HG03565 (cell line): Measurements from ENCODE around the gene TENM4.

Experiments used
- ATAC-seq: cut with Tn5 transposase; IDR thresholded peaks from one replicate; pipeline ENCODE4 v1.9.1; 2021; ENCODE audit warnings: mild to moderate bottlenecking, moderate library complexity; ENCODE audit not compliant: unreplicated experiment

The TENM4 gene

DNA sequence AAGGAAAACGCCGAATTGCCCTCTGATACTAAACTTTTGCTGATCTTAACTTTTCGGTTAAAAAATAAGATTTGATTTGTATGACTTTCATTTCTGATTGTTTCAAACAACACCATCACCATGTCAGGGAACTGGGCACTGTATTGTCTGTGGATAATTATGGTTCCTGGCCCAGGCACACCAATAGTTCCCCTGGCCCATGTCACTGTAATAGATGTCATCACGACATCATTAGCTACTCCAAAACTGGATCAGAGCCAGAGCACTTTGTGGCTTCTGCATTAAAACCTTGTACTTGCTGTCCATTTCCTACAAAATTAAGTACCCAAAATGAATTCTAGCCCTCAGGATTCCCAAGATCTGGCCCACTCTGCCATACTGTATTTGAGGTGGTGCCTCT, 746.7 kb downstream of the TENM4 start:
- no peak for ATAC-seq

DNA sequence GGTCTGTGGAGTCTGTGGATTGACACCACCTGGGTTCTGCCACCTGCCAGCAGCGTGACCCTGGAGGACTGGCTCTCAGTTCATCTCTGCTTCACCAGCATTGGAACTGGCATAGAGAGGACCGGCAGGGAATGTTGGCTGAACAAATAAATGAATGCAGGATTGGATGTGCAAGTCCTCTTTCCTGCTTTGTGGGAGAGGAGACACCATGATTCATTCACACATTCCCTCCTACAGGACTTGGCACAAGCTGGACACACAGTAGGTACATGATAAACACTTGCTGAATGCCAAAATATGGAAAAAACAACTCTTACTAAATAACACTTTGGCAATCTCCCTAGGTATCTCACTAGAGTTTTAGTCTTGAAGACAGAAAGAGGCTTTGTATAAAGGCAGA, 749.6 kb downstream of the TENM4 start:
- no peak for ATAC-seq

DNA sequence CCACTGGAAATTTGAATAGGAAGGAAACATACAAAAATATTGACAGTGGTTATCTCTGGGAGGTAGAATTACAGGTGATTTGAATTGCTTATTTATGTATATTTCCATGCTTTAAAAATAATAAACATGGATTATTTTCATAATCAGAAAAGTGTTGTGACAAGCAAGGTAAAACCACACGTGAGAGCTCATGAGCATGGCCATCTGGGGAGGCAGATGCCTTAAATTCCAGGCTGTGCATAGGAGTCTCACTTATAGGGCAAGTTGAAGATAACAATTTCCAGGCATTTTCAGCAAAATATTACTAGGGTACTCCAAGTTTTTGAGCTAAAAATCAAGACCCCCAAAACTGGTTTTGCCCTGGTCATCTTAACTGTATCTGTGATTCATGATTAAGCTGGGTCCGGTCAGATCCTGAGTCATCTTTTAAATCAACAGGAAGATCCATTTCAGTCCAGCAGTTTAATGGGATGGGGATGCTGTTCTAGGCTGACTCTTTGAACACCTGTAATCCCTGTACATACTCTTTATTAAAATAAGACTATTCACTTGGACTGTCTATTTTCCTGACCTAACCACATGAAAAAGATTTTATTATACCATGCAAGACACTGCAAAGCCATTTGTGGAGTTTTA, 750.4 kb downstream of the TENM4 start:
- ATAC-seq = no peak

DNA sequence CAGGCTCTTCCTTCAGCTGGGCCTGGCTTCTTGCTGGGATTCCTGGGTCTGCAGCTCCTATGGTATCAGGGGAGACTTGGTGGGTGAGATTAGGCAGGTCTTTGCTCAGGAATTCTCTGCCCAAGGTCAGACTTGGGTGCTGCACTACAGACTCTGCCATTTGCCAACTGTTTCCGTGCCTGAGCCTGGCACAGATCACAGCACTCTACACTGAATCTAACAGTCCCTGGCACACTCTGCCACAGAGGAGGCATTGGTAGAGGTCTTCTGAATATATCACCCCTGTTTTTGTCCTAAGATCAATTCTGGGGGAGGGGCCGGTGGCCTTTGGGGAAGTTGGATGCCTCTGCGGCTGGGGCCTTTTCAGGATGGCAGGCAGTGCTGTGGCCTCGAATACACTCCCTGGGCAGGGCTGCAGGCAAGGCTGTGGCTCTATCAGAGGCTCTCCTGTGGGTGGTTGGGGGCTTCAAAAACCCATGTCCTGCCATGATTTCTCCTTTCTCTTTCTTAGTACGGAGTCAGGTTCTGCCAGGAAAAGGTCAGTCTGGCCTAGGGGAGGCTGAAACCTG, 751.2 kb downstream of the TENM4 start:
- no peak for ATAC-seq

DNA sequence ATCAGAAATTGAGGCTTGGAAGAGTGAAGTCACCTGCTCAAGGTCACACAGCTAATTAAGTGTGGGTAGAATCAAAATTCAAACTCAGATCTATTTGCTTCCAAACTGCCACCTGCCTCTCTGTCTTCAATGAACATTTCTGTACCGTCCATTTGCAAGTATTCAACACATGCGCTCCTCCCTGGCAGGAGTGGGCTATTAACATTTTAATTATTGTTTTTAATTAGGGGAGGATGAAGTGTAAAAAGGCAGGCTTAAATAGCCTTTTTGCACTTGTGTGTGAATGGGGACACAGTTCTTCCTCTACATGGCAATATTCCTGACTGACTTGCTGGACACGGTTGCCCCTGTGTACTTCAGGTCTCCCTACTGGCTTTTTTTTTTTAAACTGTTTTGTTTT, 751.7 kb downstream of the TENM4 start:
- no peak for ATAC-seq

DNA sequence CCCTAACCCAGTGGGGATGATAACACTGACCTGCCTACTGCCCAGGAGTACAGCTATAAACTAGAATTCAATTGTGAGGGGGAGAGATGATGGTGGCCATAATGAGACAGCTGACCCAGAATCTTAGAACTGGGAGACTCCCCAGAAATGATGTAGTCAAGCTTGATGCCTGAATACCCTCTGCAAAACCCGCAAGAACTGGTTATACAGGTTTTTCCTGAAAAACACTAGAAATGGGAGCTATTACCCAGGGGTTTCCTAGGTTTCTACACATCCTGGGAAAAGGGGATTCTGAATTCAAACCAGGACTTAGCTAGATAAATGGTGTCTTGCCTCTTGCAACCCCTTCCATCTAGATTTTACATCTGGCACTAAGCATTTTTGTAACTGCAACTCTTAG, 752.4 kb downstream of the TENM4 start:
- no peak for ATAC-seq

DNA sequence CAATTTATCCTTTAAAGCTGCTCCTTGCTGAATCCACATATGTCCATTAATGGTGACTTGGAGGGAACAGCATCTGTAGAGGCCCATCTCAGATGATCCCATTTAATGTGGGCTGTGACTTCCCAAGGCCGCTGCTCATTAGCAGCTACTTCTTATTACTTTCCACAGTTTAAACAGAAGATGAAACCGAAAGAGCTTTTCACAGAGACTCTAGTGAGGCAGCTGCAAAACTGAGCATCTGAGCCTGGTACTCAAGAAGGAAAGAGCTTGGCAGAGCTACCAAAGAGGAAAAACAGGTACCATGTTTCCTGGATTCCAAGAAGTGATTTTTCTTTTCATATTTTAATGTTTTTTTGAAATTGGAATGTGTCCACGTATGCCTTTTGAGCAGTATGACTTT, 755.7 kb downstream of the TENM4 start:
- ATAC-seq = no peak

DNA sequence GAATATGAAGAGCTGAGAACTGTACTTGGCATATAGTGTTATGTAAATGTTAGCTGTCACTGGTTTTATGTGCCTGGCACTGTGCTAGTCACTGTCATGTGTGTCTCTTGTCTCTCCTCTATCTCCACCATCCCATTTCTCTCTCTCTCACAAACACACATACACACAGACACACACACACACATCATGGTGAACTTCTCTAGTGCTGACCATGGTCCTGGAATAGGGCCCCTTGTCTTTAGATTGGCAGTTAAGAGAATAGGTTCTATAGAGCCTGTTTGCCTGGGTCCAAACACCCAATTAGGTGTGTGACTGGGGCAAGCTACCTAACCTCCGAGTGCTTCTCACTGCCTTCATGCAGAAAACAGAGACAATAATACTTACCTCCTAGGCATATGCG, 756.5 kb downstream of the TENM4 start:
- ATAC-seq = no peak

DNA sequence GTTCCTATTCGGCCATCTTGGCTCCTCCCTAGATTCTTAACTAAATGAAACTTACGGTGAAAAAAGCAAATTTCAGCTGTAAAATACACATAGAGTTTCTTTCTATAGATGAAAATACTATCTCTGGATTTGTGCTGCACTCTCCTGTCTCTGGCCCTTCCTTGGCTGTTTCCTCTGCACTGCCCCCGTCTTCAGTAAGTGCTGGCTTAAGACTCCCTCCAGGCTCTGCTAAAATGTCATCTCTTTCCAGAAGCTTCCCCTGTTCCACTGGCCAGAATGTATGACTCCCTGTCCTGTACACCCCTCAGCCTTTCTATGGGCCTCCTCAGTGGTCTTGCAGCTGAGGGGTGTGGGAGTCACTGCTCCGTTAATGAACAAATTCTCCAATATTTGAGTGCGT, 757.1 kb downstream of the TENM4 start:
- no peak for ATAC-seq

DNA sequence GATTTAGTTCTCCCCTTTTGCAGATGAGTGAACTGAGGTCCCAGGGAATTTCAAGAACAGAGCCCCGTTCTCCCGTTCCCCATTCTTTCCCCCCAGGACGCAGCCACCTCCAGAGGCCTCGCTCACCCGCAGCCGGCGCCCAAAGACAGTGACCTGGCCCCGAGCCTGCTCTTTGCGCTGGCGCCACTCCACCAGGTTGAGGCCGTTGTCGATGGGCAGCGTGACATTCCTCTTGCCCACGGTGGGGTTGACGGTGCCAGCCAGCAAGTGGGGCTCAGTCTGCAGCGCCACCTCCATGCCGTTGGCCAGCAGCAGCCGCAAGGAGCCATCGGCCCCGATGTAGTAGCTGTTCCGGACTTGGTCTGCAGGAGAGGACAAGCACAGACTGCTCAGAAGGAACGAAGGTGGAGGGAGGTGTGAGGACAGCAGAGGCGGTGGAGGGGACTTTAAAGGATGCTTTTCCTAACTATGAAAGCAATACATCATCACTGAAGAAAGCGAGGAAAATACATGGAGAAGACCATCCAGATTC, 764.7 kb downstream of the TENM4 start:
- no peak for ATAC-seq

DNA sequence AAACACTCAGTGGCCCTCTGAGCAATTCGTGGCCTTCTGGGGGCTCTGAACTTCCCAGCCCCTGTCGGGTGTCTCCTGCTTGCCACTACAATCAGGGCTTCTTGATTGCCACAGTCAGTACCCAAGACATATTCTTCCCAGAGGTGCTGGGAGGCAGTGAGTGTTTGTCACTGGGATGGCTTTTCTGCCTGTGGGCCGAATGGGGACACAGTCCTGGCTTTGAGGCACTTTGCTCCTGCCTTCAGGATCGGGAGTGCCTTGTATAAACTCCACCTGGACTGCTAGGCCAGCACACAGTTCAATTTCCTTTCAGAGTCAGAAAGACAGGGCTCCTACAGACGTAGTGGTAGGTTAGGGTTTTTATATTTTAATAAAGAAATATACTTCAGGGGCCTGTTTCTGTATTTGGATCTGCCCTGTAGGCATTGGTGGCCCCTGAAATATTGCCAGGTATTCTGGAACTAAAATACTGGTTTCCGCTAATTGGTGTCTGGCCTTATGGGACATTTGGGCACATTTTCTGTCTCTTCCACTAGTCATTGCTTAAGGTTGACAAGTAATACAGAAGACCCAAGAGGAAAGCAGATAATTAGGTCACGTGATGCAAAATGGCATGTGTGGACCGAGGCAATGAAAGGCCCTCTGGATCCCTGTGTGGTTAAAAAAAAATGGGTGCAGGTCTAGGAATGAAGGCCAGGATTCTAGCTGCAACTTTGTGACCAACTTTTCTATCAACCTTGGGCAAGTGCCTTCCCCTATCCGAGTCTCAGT, 767.8 kb downstream of the TENM4 start:
- ATAC-seq = no peak

DNA sequence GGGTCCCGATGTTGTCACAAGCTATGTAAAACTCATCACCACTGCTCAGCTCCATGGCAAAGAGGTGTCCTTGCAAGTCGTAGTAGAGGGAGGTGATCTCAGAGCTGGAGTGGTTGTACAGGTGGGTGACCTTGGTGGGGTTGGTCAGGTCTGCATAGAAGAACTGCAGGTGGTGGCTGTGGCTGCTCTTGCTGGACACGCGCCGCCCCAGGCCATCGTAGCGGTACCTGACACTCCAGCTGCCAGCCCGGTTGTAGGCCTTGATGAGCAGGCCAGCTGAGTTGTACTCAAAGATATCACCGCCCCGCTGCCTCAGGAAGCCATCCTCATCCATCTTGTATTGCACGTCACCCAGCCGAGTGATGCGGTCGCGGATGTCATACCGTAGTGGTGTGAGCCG, 771.6 kb downstream of the TENM4 start:
- no peak for ATAC-seq

DNA sequence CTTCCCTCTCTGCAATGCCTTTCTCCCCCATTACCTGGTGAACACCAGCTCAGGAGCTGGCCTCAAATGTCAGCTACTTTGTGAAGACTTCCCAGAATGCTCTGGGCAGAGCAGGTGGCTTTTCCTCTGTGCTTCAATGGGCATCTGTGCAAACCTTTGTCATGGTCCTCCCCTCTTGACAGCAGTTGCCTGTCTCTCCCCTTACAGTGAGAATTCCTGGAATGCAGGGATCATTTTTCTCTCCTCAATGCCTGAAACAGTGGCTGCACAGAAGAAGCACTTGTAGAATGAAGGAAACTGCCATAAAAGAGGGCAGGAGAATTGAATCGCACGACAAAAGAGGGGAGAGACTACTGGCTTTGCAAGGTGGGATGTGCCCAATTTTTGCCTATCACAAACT, 773.4 kb downstream of the TENM4 start:
- ATAC-seq = no peak

DNA sequence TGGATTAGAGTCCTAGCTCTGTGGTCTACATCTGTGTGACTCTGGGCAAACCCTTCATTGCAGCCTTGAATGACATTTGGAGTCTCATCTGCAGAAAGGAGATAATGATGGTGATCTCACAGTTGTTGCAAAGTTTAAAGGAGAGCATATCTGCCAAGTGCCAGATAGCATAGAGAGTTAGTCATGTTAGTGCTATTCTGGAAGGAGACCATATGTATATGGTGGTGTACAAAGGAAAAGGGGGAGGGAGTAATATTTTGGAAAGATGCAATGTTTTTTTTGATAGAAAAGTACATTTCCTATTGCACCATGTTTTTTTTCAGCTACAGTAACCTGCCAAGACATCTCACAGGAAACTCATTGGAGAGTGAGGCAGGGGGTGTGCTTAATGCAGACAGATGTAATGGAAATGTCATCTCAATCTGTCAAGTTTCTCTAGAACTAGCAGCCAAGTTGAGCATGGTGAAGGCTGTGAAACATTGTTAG, 774.1 kb downstream of the TENM4 start:
- no peak for ATAC-seq

DNA sequence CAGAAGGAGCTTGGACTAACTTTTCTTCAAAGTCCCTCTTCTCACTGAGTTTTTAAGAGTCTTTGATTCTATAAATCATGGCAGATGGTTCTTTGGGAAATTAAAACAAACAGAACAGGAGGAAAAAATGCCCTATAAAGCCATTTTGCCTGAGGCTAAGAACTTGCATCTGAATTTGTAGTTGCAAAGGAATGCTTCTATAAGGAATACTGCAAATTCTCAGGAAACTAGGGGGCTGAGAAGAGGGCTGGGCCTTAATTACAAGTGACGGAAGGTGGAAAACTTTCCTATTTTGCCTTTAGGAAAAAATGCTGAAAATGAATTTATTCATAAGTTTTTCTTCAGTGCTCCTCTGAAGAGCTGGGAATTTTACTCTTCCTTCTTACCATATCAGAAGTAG, 776.2 kb downstream of the TENM4 start:
- ATAC-seq = no peak

DNA sequence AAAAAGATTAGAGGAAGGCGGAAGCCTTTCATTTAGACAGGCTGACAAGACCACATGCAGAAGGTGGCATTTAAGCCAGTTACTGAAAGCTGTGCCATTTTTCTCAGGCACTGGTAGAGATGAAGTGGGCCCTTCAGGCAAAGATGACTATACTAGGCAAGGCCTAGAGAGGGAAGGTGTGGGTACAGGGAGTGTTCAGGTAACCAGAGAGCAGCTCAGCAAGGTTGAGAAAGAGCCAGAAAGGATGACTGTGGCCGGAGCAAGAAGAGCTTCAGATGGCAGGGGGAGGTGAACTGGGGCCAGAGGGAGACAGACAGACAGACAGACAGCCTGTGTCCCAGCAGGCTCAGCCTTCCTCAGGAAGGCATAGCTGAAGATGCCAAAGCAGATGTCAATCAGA, 778.0 kb downstream of the TENM4 start:
- ATAC-seq = no peak

DNA sequence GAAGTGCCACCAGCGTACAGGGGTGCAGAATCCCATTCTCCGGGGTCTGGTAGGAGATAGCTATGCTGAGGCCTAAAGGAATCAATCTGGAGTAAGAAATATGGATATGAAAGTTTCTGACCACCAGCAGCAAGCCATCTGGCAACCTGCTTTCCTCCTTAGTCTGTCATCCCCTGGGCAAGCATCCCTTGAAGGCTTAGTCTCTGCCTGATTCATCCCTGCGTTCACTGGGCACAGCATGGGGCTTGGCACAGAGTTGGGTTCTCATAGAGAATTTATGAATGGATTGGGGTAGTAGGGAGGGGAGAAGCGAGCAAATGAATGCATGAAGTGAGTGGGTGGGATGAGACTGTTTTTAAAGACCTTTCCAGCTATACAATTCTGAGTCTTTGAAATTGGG, 780.4 kb downstream of the TENM4 start:
- ATAC-seq = no peak

DNA sequence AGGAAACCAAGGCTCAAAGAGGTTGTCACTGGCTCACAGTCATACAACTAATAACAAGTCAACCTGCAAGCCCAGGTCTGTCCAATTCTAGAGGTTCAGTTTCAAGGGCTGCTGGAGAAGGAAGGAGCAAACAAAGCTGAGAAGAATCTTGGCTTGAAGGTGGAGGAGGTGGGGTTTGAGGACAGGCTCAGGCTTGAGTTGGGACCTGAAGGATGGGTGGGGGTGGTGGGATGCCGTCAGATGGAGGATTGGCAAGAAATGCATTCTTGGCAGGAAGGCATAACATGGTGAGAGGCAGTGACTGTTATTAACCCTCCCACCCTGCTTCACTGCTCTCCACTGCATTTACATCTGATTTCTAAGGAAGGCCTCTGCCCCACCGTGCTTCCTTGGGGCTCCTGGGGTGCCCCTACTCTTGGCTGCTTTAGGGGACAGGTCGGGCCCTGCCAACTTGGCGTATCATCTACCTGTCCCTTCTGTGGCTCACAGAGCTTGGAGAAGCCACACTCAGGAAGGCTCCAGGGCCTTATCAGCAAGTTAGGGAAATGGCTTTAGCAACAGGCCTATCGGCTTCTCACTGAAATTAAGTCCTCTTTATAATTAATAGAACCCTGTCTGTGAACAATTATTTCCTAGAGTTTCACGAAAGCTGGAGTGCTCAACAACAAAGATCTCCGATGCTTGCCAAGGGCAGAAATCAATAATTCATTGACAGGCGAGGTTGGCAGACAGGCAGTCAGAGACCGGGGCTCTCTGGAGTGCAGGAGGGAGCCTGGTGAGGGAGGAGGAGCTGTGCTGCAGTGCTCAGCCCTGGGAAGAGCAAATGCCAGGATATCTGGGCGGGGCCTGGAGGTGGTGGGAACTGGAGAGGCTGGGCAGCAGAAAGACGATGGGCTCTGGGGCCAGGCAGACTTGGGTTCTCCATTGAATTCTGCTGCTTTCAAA, 781.2 kb downstream of the TENM4 start:
- no peak for ATAC-seq

DNA sequence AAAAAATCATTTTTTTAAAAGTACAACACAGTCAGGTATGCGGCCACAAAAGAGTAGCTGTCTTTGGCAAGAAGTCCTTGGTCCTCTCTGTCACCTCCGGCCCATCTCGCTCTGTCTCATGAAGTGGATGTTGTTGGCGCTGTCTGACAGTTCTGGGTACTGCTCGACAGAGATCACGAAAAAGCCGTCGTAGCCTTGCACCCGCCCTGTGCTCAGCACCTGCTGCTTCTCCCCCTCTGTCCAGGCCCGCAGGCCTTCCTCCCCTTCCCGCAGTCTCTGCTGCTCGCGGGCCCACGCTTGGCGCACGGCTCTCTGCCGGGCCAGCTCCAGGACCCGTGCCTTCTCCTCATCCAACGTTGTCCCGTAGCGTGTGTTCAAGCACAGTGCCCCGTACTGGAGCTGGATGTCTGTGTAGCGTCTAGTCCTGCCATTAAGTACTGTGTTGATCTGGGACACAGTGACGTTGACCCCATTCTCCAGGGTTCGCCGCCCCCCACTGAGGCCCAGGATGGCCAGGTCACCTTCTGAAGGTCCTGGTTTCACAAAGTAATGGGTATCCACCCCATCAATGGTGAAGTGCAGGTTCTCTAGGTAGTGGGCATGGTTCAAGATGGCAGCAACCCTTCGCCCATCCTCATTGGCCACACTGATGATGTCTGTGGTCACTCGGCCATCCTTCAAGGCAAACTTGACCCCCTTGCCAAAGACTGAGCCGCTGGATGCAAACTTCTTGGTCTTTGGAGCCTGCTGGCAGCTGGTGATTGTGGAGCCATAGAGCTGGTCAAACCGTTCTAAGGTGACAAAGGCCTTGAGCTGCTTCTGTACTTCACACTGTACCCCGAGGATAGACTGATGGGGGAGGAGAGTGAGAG, 782.6 kb downstream of the TENM4 start:
- ATAC-seq = no peak

DNA sequence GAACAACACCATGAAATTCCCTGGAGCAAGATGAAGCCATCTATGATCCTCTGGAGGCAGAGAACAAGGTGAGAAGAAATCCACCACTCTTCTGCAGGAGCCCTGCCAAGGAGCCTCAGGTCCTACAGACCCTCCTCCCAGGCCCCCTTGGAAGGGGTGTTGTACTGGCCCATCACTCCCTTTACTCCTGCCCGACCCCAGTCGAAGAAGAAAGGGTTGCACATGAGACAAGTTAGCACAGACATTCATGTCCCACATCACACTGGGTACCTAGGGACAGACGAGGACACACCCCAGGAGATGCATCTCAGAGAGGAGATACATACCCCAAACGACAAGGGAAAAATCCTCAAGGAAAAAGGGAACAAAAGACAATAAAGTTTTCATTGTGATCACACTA, 783.4 kb downstream of the TENM4 start:
- no peak for ATAC-seq
